DND-41 (cell line): Measurements from ENCODE around the gene POU2AF2.

Experiments
- ATAC-seq: fragments of 200-7000 bp; cut with Tn5 transposase; 3 replicates; pipeline ENCODE4 v1.9.1; 2021; ENCODE audit warnings: low read depth; ENCODE audit not compliant: insufficient read depth
- DNase-seq: peaks from one replicate; pipeline ENCODE4 v3.0.0-alpha.2; 2020
- H2AFZ ChIP-seq: 2 replicates; pipeline ENCODE4 v1.6.0; 2012; ENCODE audit warnings: low read depth, low read length
- H3K27ac ChIP-seq: 2 replicates; pipeline ENCODE4 v1.5.1; 2012; ENCODE audit warnings: low read length, inconsistent platforms
- H3K27me3 ChIP-seq: fragments of 200-600 bp; sonication (generic); 2 replicates; pipeline ENCODE4 v1.6.0; 2012; ENCODE audit warnings: low read length, mild to moderate bottlenecking, inconsistent platforms; ENCODE audit not compliant: insufficient read depth, poor library complexity
- H3K36me3 ChIP-seq: 2 replicates; pipeline ENCODE4 v1.5.1; 2012; ENCODE audit warnings: low read length, inconsistent platforms; ENCODE audit not compliant: insufficient read depth
- H3K4me1 ChIP-seq: 2 replicates; pipeline ENCODE4 v1.5.1; 2012; ENCODE audit warnings: mild to moderate bottlenecking, low read length; ENCODE audit not compliant: insufficient read depth
- H3K4me2 ChIP-seq: 2 replicates; pipeline ENCODE4 v1.6.0; 2012; ENCODE audit warnings: mild to moderate bottlenecking, moderate library complexity, low read length, inconsistent platforms; ENCODE audit not compliant: insufficient read depth
- H3K4me3 ChIP-seq, 2 experiments: fragments of 200-600 bp in 1 of 2; shearing (Covaris generic) in 1 of 2; 2 replicates each; pipeline ENCODE4 v1.5.1; 2012 to 2016; ENCODE audit warnings: inconsistent platforms in 2 of 2, low read length in 2 of 2, mild to moderate bottlenecking in 2 of 2, low read depth in 1 of 2, moderate library complexity in 1 of 2
- H3K79me2 ChIP-seq: 2 replicates; pipeline ENCODE4 v1.6.0; 2012; ENCODE audit warnings: low read length, inconsistent platforms; ENCODE audit not compliant: insufficient read depth
- H3K9ac ChIP-seq: 2 replicates; pipeline ENCODE4 v1.6.0; 2012; ENCODE audit warnings: low read depth, mild to moderate bottlenecking, inconsistent platforms, low read length, moderate library complexity
- H3K9me3 ChIP-seq: 2 replicates; pipeline ENCODE4 v1.5.1; 2012; ENCODE audit warnings: low read length, moderate library complexity, mild to moderate bottlenecking, inconsistent platforms; ENCODE audit not compliant: insufficient read depth, severe bottlenecking
- H4K20me1 ChIP-seq: 2 replicates; pipeline ENCODE4 v1.6.0; 2012; ENCODE audit warnings: low read length; ENCODE audit not compliant: insufficient read depth
- CTCF ChIP-seq: IDR thresholded peaks from 2 replicates; pipeline ENCODE4 v1.5.1; 2012; ENCODE audit warnings: borderline replicate concordance, low read length, moderate library complexity, mild to moderate bottlenecking; ENCODE audit not compliant: poor library complexity, severe bottlenecking; ENCODE audit errors: extremely low read depth
- EZH2 ChIP-seq: IDR thresholded peaks from 3 replicates; pipeline ENCODE4 v1.6.1; 2012; ENCODE audit warnings: borderline replicate concordance, low read depth, mild to moderate bottlenecking, moderate library complexity, low read length, inconsistent platforms; ENCODE audit not compliant: severe bottlenecking

POU2AF2 gene

GRCh38 chr11:111306321-111306720, 60.8 kb downstream of the POU2AF2 start:
- no peak overlapping the region for H3K4me2 ChIP-seq
- no peak for ATAC-seq

DNA sequence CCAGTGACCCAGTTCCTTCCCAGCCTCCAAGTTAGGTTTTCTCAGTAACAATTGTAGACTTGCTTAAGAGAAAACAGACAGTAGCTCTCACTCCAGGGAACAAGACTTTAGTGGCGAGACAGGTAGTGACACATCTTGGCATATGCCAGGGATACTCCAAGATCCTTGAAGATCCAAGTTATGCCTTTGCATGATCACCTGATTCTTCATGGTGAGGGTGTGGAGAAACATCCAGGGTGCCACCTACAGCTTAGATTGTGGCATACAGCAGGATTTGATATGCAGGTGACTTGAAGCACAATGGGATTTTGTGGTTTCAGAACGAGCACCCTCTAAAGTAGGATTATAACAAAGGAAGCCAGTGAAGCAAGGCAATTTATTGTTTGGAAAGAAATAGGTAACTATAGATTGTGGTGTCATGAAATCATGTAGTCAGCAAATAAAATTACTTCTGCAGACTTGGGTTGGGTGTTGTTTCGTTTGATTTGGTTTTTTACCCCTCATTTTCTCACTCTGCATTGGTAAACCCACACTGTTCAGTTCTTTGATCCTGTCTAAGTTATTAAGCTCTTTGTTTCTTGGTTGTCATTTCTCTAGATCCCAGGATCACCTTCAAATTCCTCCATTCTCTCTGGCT, 62.1 kb downstream of the POU2AF2 start:
- no peaks in the 10 kb centered on the region for H3K79me2 ChIP-seq
- H3K36me3 ChIP-seq: no peaks in the 10 kb centered on the region
- H4K20me1 ChIP-seq: no peaks in the 10 kb centered on the region
- no peaks in the 10 kb centered on the region for H3K4me1 ChIP-seq
- H2AFZ ChIP-seq: no peak overlapping the region
- no peak for ATAC-seq
- H3K9me3 ChIP-seq: no peaks in the 10 kb centered on the region
- H3K4me2 ChIP-seq: no peak overlapping the region
- H3K4me3 ChIP-seq: no peak overlapping the region
- TF ChIP-seq EZH2 (no peak), CTCF (no peak)
- H3K27me3 ChIP-seq: peaks cover 11% of the 10 kb centered on the region
- no peak overlapping the region for H3K27ac ChIP-seq
- no peak overlapping the region for H3K9ac ChIP-seq
- DNase-seq: no peak

More at GRCh38 chr11:111306321-111306720, 60.8 kb downstream of the POU2AF2 start:
- Histone ChIP-seq H3K4me1 (no peaks in the 10 kb centered on the region), H2AFZ (no peak overlapping the region), H3K36me3 (no peaks in the 10 kb centered on the region), H4K20me1 (no peaks in the 10 kb centered on the region), H3K27me3 (peaks cover 16% of the 10 kb centered on the region), H3K4me3 (no peak overlapping the region), H3K9me3 (no peaks in the 10 kb centered on the region), H3K79me2 (no peaks in the 10 kb centered on the region), H3K27ac (no peak overlapping the region), H3K9ac (no peak overlapping the region)
- DNase-seq: no peak
- TF ChIP-seq EZH2: no peak
- no peak for TF ChIP-seq CTCF

- Histone ChIP-seq H4K20me1 (no peaks in the 10 kb centered on the region), H3K9me3 (no peaks in the 10 kb centered on the region), H3K4me2 (no peak overlapping the region), H2AFZ (no peak overlapping the region), H3K9ac (no peak overlapping the region), H3K27me3 (peaks cover 9% of the 10 kb centered on the region), H3K4me3 (no peak overlapping the region), H3K27ac (no peak overlapping the region), H3K79me2 (no peaks in the 10 kb centered on the region), H3K4me1 (no peaks in the 10 kb centered on the region), H3K36me3 (no peaks in the 10 kb centered on the region)
- TF ChIP-seq EZH2: no peak
- TF ChIP-seq CTCF: no peak
- DNase-seq (no peak), ATAC-seq (no peak)
These were observed 62.6 kb downstream of the POU2AF2 start for GRCh38 chr11:111308140-111308539.

DNA sequence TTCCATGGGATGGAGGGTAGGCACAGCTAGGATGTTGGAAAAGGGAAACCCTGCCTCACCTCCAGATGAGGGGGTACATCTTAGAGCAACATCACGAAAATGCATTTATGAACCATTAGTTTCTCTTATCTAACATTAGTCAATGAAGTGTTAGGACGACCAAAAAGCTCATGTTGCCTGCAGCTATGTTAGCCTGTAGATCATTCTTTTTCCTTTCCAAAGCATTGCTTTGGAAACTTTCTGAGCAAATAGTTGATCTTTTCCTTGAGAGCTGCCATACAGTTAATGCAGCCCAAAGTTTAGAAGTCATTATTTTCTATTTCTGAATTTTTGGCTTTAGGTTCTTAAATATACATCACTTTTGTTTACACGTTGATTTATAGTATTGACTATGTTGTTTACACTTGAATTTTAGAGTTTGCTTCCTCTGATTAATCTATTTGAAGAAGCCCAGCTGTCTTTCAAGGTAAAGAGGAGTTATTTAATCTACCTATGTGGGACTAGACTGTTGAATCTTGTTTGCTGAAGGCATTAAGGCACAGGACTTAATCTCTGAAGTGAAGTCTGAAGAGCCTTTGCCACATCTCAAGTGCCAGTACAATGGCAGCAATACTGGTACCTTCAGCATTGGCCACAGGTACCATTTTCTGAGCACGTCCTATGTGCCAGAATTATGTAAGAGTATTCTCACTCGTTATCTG, 63.8 kb downstream of the POU2AF2 start:
- no peak overlapping the region for H2AFZ ChIP-seq
- H3K9ac ChIP-seq: no peak overlapping the region
- H3K27me3 ChIP-seq: peaks cover 9% of the 10 kb centered on the region
- no peaks in the 10 kb centered on the region for H4K20me1 ChIP-seq
- DNase-seq (no peak), ATAC-seq (no peak)
- no peaks in the 10 kb centered on the region for H3K4me1 ChIP-seq
- no peak overlapping the region for H3K27ac ChIP-seq
- no peak overlapping the region for H3K4me2 ChIP-seq
- H3K36me3 ChIP-seq: no peaks in the 10 kb centered on the region
- TF ChIP-seq CTCF (no peak), EZH2 (no peak)
- H3K79me2 ChIP-seq: no peaks in the 10 kb centered on the region
- H3K4me3 ChIP-seq: no peak overlapping the region
- no peaks in the 10 kb centered on the region for H3K9me3 ChIP-seq
